BJ (cell line): ENCODE results near the gene CAND2. TPM values are rescaled to one million over a fixed set of nuclear protein-coding genes. Genes with fewer than 3 reads are reported as not detected.
"Not testable (repeated sequence)": the region's sequence is repeated elsewhere in the genome, so short reads cannot be mapped to it uniquely, and the experiment has no call there.

ENCODE experiments used
- CTCF ChIA-PET: fragments of 350-600 bp; formaldehyde crosslinking; extraction: SDS; loops from one replicate; lab custom pipeline; 2021; ENCODE audit warnings: antibody characterized with exemption, inconsistent platforms; lab: Yijun Ruan, JAX
- POLR2A ChIA-PET: fragments of 300-600 bp; sonication (Branson Sonifier 250); formaldehyde crosslinking; extraction: SDS; loops from one replicate; lab custom pipeline; 2021; ENCODE audit warnings: antibody characterized with exemption; lab: Charles Lee
- DNase-seq: peaks from one replicate; pipeline ENCODE4 v3.0.0-alpha.2; 2011; ENCODE audit warnings: low read depth
- H3K27me3 ChIP-seq: 2 replicates; pipeline ENCODE4 v1.6.0; 2011; ENCODE audit warnings: low read length; ENCODE audit not compliant: control insufficient read depth, insufficient read depth
- H3K36me3 ChIP-seq: 2 replicates; pipeline ENCODE4 v1.5.1; 2011; ENCODE audit warnings: low read length; ENCODE audit not compliant: control insufficient read depth, insufficient read depth
- H3K4me3 ChIP-seq: 2 replicates; pipeline ENCODE4 v1.5.1; 2011; ENCODE audit warnings: low read depth, mild to moderate bottlenecking, control low read depth, low read length
- CTCF ChIP-seq: IDR thresholded peaks from 2 replicates; pipeline ENCODE4 v1.5.1; 2011; ENCODE audit warnings: low read depth, mild to moderate bottlenecking, control low read depth, inconsistent platforms, low read length, moderate library complexity; ENCODE audit not compliant: insufficient read depth
- polyA plus RNA-seq: library from polyadenylated mRNA; depleted of rRNA; stranded (reverse); fragments of >200 nt; gene quantifications from 2 replicates; pipeline ENCODE4 v1.2.3, GENCODE V29; 2011

Gene CAND2
- polyA plus RNA-seq, 1 experiment, result 2.3 TPM

DNA sequence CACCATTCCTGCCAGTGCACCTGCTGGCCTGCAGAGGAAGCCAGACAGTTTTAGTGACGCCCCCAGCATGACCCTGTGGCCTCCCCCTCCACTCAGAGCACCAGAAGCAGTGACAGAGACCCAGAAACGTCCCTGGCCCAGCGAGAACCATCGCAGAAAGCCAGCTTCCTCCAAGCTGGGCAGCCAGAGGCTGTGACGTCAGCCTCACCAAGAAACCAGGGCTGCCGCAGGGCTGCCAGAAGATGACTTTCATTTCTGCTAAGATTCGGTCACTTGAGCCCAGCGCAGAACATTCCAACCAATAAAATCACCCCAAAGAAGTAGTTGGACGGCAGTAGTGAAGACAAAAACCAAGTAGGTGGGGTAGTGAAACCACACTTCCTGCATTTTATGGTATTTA is 74.5 kb downstream of the CAND2 start:
- Histone ChIP-seq H3K27me3 (no peaks in the 10 kb centered on the region; the same call in 1 of the 2 replicates), H3K4me3 (no peak overlapping the region), H3K36me3 (no peaks in the 10 kb centered on the region)
- TF ChIP-seq CTCF, result no peak
- ChIA-PET CTCF (interaction anchor here (0.8 to 5.6 kb wide), 5 partner anchors 9 to 124 kb away, joined by 3 to 58 read pairs (median 6); no protein-coding TSS in a partner anchor), POLR2A (no interaction called here)
- DNase-seq, result no peak

DNA sequence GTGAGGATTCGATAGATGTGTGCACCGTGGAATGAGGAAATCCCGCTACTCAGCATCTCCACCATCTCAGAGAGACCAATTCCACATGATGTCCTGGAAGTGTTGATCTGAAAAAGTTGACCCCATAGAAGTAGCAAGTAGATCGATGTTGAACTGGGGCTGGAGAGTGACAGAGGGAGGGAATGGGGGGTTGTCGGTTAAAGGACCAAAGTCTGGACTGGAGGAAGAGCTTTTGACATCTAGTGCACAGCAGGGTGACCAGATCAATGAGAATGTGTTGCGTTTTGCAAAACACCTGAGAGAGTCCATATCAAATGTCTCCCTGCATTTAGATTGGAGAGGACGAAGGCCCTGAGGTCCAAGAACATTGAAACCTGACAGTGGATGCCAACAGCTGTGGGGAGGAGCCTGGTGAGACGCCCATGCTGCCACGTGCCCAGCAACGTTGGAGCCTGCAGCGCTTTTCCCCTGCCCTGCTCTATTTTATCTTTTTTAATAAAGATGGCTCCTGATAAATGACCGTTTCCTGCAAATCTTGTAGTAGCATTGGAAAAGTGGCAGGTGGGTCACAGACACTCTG is 75.0 kb downstream of the CAND2 start:
- no peak for TF ChIP-seq CTCF
- Histone ChIP-seq H3K4me3 (no peak overlapping the region), H3K36me3 (no peaks in the 10 kb centered on the region), H3K27me3 (no peaks in the 10 kb centered on the region; the same call in 1 of the 2 replicates)
- DNase-seq, result no peak
- CTCF ChIA-PET, result interaction anchor here (0.6 to 5.6 kb wide), 5 partner anchors 9 to 158 kb away, joined by 3 to 58 read pairs (median 6); no protein-coding TSS in a partner anchor
- POLR2A ChIA-PET, result no interaction called here

GRCh38 chr3:12875857-12876836 is 79.7 kb downstream of the CAND2 start:
- peak; percentile 44 for TF ChIP-seq CTCF
- Histone ChIP-seq H3K4me3 (peak overlapping the region; percentile 32), H3K27me3 (no peaks in the 10 kb centered on the region), H3K36me3 (no peaks in the 10 kb centered on the region)
- CTCF ChIA-PET, result interaction anchor here (0.6 to 6.4 kb wide), 4 partner anchors 8 to 241 kb away, joined by 3 to 44 read pairs (median 5); no protein-coding TSS in a partner anchor
- POLR2A ChIA-PET, result no interaction called here
- no peak for DNase-seq

- TF ChIP-seq CTCF, result no peak
- POLR2A ChIA-PET, result no interaction called here
- no peak for DNase-seq
- Histone ChIP-seq H3K4me3 (no peak overlapping the region), H3K36me3 (no peaks in the 10 kb centered on the region), H3K27me3 (no peaks in the 10 kb centered on the region)
- CTCF ChIA-PET, result interaction anchor here (1.0 to 6.4 kb wide), 5 partner anchors 9 to 118 kb away, joined by 3 to 44 read pairs (median 3); no protein-coding TSS in a partner anchor
These were observed 80.6 kb downstream of the CAND2 start for GRCh38 chr3:12877040-12877439.

GRCh38 chr3:12878141-12878574 is 81.7 kb downstream of the CAND2 start:
- ChIA-PET CTCF (interaction anchor here (1.0 to 6.4 kb wide), 5 partner anchors 9 to 117 kb away, joined by 3 to 44 read pairs (median 3); no protein-coding TSS in a partner anchor), POLR2A (no interaction called here)
- H3K27me3 ChIP-seq, result no peaks in the 10 kb centered on the region

DNA sequence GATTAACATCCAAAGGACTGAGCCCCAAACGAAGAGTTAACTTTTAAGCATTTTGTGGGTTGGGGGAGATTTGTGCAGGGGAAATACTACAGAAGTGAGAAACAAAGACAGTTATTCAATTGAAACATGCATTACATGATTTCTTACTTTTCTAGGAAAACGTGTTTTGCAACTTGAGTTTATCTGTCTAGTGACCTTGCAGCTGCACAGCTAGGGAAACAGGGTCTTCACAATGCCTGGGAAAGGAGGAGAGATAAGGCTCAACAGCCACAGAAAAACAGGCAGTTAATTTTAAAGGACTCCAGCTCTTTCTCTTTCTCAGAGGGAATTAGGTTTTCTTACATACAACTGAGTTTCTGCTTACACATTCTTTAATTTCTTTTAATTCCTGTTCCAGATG is 82.3 kb downstream of the CAND2 start:
- DNase-seq, POLR2A ChIA-PET, H3K4me3 ChIP-seq, H3K27me3 ChIP-seq, H3K36me3 ChIP-seq: not testable (repeated sequence)
- CTCF ChIA-PET, result interaction anchor here (1.0 to 6.4 kb wide), 2 partner anchors 11 to 12 kb away, joined by 4 to 44 read pairs; no protein-coding TSS in a partner anchor

More at GRCh38 chr3:12878141-12878574, 81.7 kb downstream of the CAND2 start:
- no peak for TF ChIP-seq CTCF
- H3K4me3 ChIP-seq, result no peak overlapping the region
- H3K36me3 ChIP-seq, result no peaks in the 10 kb centered on the region
- DNase-seq, result no peak
